GM23248 (cell line): ENCODE measurements around the gene L3MBTL4.

ENCODE experiments used
- EZH2 ChIP-seq: fragments of 200-600 bp; sonication (generic); IDR thresholded peaks from 2 replicates; pipeline ENCODE4 v1.6.1; 2018; ENCODE audit warnings: antibody characterized with exemption, mild to moderate bottlenecking; ENCODE audit not compliant: insufficient read depth, poor library complexity, severe bottlenecking
- EZH2phosphoT487 ChIP-seq: fragments of 200-600 bp; sonication (generic); IDR thresholded peaks from 2 replicates; pipeline ENCODE4 v1.6.1; 2018; ENCODE audit warnings: antibody characterized with exemption, moderate library complexity, mild to moderate bottlenecking, low read depth; ENCODE audit not compliant: insufficient read depth

- no peak for TF ChIP-seq EZH2phosphoT487
- TF ChIP-seq EZH2: no peak
Observed at GRCh38 chr18:6060149-6060548, 354.6 kb downstream of the L3MBTL4 start.
